OCI-LY7 (cell line): ENCODE results near the gene ERGIC1. TPM values are rescaled to one million over a fixed set of nuclear protein-coding genes. Genes with fewer than 3 reads are reported as not detected.

ENCODE experiments used
- BruUV-seq: library from RNA; stranded (reverse); fragments of 400-500 nt; replicated peaks from 2 replicates; lab custom pipeline; 2021; lab: Mats Ljungman, UMichigan
- CTCF ChIA-PET: fragments of 300-600 bp; sonication (Branson Sonifier 250); formaldehyde crosslinking; loops from one replicate; lab custom pipeline; 2022; ENCODE audit warnings: antibody characterized with exemption; ENCODE audit not compliant: unreplicated experiment; lab: Charles Lee
- POLR2A ChIA-PET: fragments of 300-600 bp; sonication (Branson Sonifier 250); formaldehyde crosslinking; loops from one replicate; lab custom pipeline; 2022; ENCODE audit warnings: antibody characterized with exemption; lab: Charles Lee
- DNase-seq: peaks from one replicate; pipeline ENCODE4 v3.0.0-alpha.2; 2015; ENCODE audit warnings: low spot score
- H2AFZ ChIP-seq: fragments of 200-600 bp; sonication (generic), shearing (Covaris generic); 2 replicates; pipeline ENCODE4 v1.6.1; 2014; ENCODE audit warnings: mild to moderate bottlenecking, antibody characterized with exemption, low read length, moderate library complexity
- H3K27ac ChIP-seq: fragments of 200-600 bp; sonication (generic); 2 replicates; pipeline ENCODE4 v1.5.1; 2014; ENCODE audit warnings: mixed run types, low read depth, mild to moderate bottlenecking, moderate library complexity, low read length, inconsistent platforms; ENCODE audit not compliant: poor library complexity, severe bottlenecking
- H3K36me3 ChIP-seq: fragments of 200-600 bp; sonication (generic); 2 replicates; pipeline ENCODE4 v1.6.1; 2014; ENCODE audit warnings: mild to moderate bottlenecking, antibody characterized with exemption, low read length, moderate library complexity, mixed read lengths; ENCODE audit not compliant: insufficient read depth
- H3K4me1 ChIP-seq: fragments of 200-600 bp; sonication (generic); 2 replicates; pipeline ENCODE4 v1.5.1; 2014; ENCODE audit warnings: mild to moderate bottlenecking, low read length; ENCODE audit not compliant: insufficient read depth, poor library complexity, severe bottlenecking
- H3K4me2 ChIP-seq: fragments of 200-600 bp; sonication (generic); 2 replicates; pipeline ENCODE4 v1.6.1; 2014; ENCODE audit warnings: mild to moderate bottlenecking, low read length
- H3K4me3 ChIP-seq: fragments of 200-600 bp; sonication (generic); 2 replicates; pipeline ENCODE4 v1.5.1; 2014; ENCODE audit warnings: mild to moderate bottlenecking, low read depth, low read length; ENCODE audit not compliant: poor library complexity, severe bottlenecking
- H3K79me2 ChIP-seq: fragments of 200-600 bp; sonication (generic); 2 replicates; pipeline ENCODE4 v1.6.1; 2016; ENCODE audit warnings: low read depth, mild to moderate bottlenecking, low read length, moderate library complexity, mixed read lengths; ENCODE audit not compliant: insufficient read depth
- H3K9me2 ChIP-seq: fragments of 200-600 bp; sonication (generic); 2 replicates; pipeline ENCODE4 v1.6.1; 2016; ENCODE audit warnings: mild to moderate bottlenecking, low read length, mixed read lengths; ENCODE audit not compliant: insufficient read depth
- H3K9me3 ChIP-seq: fragments of 200-600 bp; sonication (generic); 2 replicates; pipeline ENCODE4 v1.6.1; 2014; ENCODE audit warnings: mild to moderate bottlenecking, mixed run types, low read length, mixed read lengths
- H4K20me1 ChIP-seq: fragments of 200-600 bp; sonication (generic); 2 replicates; pipeline ENCODE4 v1.6.1; 2014; ENCODE audit warnings: mild to moderate bottlenecking, antibody characterized with exemption, low read length, moderate library complexity, mixed read lengths; ENCODE audit not compliant: insufficient read depth
- EZH2phosphoT487 ChIP-seq: fragments of 200-600 bp; sonication (generic); IDR thresholded peaks from 2 replicates; pipeline ENCODE4 v1.6.1; 2018; ENCODE audit warnings: low read depth, borderline replicate concordance, mild to moderate bottlenecking, mixed run types, antibody characterized with exemption, low read length, moderate library complexity, mixed read lengths
- intact Hi-C: fragments of 100-400 bp; cut with micrococcal nuclease; formaldehyde crosslinking; loops from one replicate; pipeline ENCODE4 v1.10.0; 2022; ENCODE audit not compliant: unreplicated experiment
- total RNA-seq, 2 experiments: library from RNA; depleted of rRNA in 1 of 2; stranded (reverse); fragments of >200 nt in 1 of 2; shearing (Covaris generic) in 1 of 2; gene quantifications; 2 replicates each; pipeline ENCODE4 v1.2.3, GENCODE V29; 2014 to 2022
- TF ChIP-seq, protein P1 (sequence below): fragments of 200-600 bp; sonication (generic); conservative IDR thresholded peaks from 2 replicates; pipeline ENCODE4 v1.5.1; 2014; ENCODE audit warnings: mild to moderate bottlenecking, antibody characterized with exemption, low read length, moderate library complexity, mixed read lengths

The ERGIC1 gene
- total RNA-seq, 2 experiments from 2014 or later: 125 to 178 TPM

DNA sequence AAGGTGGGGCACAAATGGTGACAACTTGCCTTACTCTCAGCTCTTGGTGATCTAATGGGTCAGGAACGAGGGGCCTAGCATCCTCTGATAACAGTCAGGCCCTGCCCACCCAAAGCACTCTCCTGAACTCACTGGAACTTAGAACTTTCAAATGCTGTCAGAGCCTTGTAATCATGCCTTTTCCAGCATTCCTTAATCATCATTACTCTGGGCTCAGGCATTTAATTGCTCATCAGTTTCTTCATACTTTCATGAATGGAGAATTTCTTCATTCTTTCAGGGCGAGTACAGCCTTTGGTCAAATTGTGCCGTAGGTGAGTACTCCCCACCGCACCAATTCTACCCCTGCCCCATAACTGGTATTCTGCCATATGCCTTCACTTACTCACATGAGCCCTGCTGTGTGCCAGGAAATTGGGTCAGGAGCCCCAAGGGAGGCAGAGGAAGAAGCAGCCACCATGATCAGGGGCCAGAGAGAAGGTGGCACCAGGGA is 32.8 kb upstream of the ERGIC1 start:
- no peaks in the 10 kb centered on the region for H4K20me1 ChIP-seq
- no peak for TF ChIP-seq EZH2phosphoT487
- TF ChIP-seq, protein P1, sequence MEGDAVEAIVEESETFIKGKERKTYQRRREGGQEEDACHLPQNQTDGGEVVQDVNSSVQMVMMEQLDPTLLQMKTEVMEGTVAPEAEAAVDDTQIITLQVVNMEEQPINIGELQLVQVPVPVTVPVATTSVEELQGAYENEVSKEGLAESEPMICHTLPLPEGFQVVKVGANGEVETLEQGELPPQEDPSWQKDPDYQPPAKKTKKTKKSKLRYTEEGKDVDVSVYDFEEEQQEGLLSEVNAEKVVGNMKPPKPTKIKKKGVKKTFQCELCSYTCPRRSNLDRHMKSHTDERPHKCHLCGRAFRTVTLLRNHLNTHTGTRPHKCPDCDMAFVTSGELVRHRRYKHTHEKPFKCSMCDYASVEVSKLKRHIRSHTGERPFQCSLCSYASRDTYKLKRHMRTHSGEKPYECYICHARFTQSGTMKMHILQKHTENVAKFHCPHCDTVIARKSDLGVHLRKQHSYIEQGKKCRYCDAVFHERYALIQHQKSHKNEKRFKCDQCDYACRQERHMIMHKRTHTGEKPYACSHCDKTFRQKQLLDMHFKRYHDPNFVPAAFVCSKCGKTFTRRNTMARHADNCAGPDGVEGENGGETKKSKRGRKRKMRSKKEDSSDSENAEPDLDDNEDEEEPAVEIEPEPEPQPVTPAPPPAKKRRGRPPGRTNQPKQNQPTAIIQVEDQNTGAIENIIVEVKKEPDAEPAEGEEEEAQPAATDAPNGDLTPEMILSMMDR: no peak
- no TSS peak for BruUV-seq
- H3K9me2 ChIP-seq: no peaks in the 10 kb centered on the region
- no peak overlapping the region for H3K27ac ChIP-seq
- no peaks in the 10 kb centered on the region for H3K79me2 ChIP-seq
- H3K36me3 ChIP-seq: no peaks in the 10 kb centered on the region
- H3K4me2 ChIP-seq: no peak overlapping the region
- no peaks in the 10 kb centered on the region for H3K9me3 ChIP-seq
- CTCF ChIA-PET: no interaction called here
- no peak for DNase-seq
- H3K4me3 ChIP-seq: no peak overlapping the region
- H2AFZ ChIP-seq: no peak overlapping the region
- intact Hi-C loops: no loop called here
- H3K4me1 ChIP-seq: no peaks in the 10 kb centered on the region
- POLR2A ChIA-PET: no interaction called here

DNA sequence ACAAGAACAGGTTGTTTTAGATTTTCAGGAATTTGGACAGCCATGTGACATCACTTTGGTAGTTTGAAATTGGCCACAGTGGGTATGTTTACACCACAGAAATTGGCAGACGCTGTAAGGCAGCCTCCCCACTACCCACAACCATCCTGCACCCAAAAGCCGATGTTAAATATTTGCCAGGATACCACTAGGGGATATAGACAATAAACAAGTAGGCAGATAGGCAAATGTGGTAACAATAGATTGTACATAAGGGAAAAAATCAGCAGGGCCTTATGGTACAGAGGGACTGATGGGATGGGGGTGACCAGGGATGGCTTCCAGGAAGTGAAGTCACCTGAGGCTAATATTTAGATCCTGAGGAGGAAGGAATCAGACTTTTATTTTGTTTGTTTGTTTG is 31.9 kb upstream of the ERGIC1 start:
- Histone ChIP-seq H4K20me1 (no peaks in the 10 kb centered on the region), H3K9me2 (no peaks in the 10 kb centered on the region), H3K4me1 (peaks cover 4% of the 10 kb centered on the region), H3K4me3 (no peak overlapping the region), H3K27ac (no peak overlapping the region), H3K4me2 (no peak overlapping the region), H3K79me2 (no peaks in the 10 kb centered on the region), H3K9me3 (no peaks in the 10 kb centered on the region), H2AFZ (no peak overlapping the region), H3K36me3 (no peaks in the 10 kb centered on the region)
- BruUV-seq: no TSS peak
- intact Hi-C loops: no loop called here
- TF ChIP-seq, protein P1: no peak
- no peak for TF ChIP-seq EZH2phosphoT487
- DNase-seq: no peak
- CTCF ChIA-PET: no interaction called here
- POLR2A ChIA-PET: no interaction called here

- H3K9me3 ChIP-seq: no peaks in the 10 kb centered on the region
- H2AFZ ChIP-seq: no peak overlapping the region
- BruUV-seq: no TSS peak
Observed at GRCh38 chr5:172802567-172803176, 31.4 kb upstream of the ERGIC1 start.

More at GRCh38 chr5:172802567-172803176, 31.4 kb upstream of the ERGIC1 start:
- ChIA-PET CTCF (no interaction called here), POLR2A (no interaction called here)
- H3K4me2 ChIP-seq: no peak overlapping the region
- H3K27ac ChIP-seq: no peak overlapping the region
- no peaks in the 10 kb centered on the region for H3K36me3 ChIP-seq
- intact Hi-C loops: no loop called here
- no peaks in the 10 kb centered on the region for H3K79me2 ChIP-seq
- no peaks in the 10 kb centered on the region for H4K20me1 ChIP-seq
- no peak for DNase-seq
- no peak overlapping the region for H3K4me3 ChIP-seq
- H3K9me2 ChIP-seq: no peaks in the 10 kb centered on the region
- no peak for TF ChIP-seq EZH2phosphoT487
- TF ChIP-seq, protein P1: no peak
- peaks cover 9% of the 10 kb centered on the region for H3K4me1 ChIP-seq
